Activated CD4-positive, alpha-beta T cell treated with anti-CD3 and anti-CD28 coated beads, Interleukin-10, Interleukin-2, amounts not matched to agents 100 ng/mL and 50 ng/mL, durations not matched to agents 16 hours and 8 hours (primary cell): ENCODE results near the gene PLLP.
A peak's percentile ranks its signal among the peaks of the same experiment; 100 is the strongest.

ENCODE experiments used
- DNase-seq: peaks from one replicate; pipeline ENCODE4 v3.0.0-alpha.2; 2020

Gene PLLP, protein sequence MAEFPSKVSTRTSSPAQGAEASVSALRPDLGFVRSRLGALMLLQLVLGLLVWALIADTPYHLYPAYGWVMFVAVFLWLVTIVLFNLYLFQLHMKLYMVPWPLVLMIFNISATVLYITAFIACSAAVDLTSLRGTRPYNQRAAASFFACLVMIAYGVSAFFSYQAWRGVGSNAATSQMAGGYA

DNA sequence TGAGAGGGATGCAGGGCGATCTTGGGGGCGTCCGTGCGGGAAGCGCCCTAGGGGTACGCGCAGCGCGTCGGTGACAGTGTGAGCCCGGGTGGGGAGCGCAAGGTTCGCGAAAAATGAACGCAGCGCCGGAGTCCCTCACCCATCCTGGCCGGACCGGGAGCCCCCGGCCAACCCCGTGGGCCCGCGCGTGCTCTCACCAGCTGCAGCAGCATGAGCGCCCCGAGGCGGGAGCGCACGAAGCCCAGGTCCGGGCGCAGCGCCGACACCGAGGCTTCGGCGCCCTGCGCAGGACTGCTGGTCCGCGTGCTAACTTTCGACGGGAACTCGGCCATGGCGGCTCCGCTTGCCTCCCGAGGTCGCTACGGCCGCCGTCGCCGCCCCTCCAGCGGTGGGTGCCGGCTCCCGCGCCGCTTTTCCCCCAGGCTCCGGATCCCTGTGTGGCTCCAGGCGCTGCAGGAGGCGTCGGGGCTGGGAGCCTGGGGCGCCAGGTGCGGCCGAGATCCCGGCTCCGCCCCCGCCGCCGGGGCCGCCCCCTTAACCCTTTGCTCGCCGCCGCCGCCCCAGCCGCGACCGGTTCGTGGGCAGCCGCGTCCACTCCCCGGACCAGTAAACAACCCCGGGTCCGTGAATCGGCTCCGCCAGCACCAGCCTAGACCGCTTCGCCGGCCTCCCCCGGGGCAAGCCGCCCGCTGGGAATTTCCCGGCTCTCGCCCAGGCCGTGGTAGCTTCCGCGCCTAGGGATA is at the start of gene PLLP:
PLLP (minus strand) TSS at position 464 of the 743 bp plus-strand sequence; CDS start at position 332, 132 bp downstream.
- peak; percentile 12 for DNase-seq

DNA sequence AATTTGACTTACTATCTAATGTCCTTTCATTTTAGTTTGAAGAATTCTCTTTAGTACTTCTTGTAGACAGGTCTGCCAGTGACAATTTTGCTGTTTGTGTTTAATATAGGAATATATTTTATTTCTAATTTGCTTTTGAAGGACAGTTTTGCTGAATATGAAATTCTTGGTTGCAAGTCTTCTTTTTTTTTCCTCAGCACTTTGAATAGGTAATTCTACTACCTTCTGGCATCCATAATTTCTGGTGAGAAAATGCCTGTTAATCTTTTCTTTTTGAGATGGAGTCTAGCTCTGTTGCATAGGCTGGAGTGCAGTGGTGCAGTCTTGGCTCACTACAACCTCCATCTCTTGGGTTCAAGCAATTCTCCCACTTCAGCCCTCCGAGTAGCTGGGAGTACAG is 48.9 kb upstream of the PLLP start:
- DNase-seq: no peak

DNA sequence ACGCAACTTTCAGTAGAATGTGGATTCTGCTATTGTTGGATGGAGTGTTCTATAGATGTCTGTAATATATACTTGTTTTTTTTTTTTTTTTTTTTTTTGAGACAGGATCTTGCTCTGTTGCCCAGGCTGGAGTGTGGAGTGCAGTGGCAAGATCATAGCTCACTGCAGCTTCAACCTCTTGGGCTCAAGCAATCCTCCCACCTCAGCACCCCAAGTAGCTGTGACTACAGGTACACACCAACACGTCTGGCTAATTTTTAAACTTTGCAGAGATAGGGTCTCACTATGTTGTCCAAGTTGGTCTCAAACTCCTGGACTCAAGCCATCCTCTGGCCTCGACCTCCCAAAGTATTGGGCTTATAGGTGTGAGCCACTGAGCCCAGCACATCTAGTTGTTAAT is 46.9 kb upstream of the PLLP start:
- DNase-seq: no peak

DNA sequence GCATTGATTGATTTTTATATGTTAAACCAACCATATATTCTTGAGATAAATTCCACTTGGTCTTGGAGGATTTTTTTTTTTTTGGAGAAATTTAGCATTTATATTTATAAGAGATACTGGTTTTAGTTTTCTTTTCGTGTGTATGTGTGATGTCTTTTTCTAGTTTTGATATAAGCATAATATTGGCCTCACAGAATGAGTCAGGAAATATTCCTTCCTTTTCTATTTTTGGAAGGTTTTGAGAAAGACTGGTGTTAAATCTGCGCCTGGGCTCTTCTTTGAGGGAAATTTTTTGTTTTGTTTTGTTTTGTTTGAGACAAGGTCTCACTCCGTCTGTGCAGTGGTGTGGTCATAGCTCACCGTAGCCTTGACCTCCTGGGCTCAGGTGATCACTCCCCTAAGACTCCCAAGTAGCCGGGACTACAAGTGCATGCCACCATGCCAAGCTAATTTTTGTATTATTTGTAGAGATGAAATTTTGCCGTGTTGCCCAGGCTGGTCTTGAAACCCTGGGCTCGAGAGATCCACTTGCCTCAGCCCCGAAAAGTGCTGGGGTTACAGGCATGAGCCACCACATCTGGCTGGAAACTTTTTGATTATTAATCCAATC is 45.4 kb upstream of the PLLP start:
- DNase-seq: no peak

DNA sequence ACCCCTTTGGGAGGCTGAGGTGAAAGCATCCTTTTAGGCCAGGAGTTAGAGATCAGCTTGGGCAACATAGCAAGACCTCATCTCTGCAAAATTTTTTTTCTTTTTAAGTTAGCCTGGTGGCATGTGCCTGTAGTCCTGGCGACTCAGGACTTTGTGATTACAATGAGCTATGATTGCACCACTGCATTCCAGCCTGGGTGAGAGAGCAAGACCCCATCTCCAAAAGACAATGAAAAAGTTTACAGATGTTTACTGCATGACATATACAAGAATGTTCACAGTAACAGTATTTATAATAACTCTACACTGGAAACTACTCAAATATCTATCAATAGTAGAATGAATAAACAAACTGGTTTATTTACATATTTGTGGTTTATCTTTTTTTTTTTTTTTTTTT is 41.0 kb upstream of the PLLP start:
- DNase-seq: no peak

DNA sequence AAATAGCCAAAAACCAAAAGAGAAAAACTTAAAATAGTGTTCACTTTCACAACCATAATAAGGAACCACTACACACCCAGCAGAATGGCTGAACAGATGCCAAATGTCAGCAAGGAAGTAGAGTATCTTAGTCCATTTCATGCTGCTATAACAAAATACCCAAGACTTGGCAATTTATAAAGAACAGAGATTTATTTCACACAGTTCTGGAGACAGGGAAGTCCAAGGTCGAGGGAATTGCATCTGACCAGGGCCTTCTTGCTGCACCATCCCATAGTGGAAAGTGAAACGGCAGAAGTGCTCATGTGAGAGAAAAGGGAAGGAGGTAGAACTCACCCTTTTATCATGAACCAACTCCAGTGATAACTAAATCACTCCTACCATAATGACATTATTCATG is 40.3 kb upstream of the PLLP start:
- DNase-seq: no peak

DNA sequence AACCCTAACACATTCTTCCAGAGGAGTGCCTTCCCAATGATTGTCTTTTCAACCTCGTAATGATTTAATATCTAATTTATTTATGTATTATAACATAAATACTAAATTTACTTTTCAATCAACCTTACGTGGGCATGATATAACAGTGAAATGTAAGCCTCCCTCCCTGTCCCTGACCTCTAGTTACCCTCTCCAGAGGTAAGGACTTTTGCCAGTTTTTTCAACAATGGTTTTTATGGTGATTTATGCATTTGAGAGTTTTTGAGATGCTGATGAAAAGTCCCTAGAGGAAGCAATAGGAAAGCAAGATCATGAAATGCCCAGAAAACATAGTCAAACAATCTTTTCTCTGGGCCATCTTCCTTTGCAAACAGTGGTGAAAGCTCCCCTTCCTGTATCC is 35.2 kb upstream of the PLLP start:
- no peak for DNase-seq

DNA sequence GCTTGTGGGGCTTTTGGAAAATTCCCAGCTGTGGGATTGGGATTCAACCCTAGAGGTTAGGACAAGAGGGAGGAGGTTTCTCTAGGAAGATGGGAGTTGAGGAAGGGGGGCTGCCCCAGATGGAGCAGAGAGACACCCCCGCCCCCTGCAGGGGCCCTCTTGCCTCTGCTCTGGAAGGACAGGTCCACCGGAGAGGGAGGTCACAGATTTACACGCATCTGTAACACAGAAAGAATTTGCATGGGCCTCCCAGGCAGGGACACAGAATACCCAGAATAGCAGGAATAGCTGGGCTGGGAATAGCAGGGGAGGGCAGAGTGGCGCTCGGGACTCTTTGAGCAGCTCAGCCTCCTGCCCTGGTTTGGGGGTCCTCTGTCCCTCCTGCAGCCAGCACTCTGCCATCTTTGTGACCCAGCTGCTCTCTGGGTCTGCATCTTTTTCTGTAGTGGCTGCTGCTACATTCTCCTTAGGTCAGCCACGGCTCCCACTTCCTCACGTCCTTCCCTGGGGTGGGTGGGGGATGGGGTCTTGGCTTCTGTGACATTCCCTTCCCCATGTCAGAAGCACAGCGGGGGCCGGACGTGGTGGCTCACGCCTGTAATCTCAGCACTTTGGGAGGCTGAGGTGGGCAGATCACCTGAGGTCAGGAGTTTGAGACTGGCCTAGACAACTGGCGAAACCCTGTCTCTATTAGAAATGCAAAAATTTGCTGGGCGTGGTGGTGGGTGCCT is 33.9 kb upstream of the PLLP start:
- DNase-seq: no peak

DNA sequence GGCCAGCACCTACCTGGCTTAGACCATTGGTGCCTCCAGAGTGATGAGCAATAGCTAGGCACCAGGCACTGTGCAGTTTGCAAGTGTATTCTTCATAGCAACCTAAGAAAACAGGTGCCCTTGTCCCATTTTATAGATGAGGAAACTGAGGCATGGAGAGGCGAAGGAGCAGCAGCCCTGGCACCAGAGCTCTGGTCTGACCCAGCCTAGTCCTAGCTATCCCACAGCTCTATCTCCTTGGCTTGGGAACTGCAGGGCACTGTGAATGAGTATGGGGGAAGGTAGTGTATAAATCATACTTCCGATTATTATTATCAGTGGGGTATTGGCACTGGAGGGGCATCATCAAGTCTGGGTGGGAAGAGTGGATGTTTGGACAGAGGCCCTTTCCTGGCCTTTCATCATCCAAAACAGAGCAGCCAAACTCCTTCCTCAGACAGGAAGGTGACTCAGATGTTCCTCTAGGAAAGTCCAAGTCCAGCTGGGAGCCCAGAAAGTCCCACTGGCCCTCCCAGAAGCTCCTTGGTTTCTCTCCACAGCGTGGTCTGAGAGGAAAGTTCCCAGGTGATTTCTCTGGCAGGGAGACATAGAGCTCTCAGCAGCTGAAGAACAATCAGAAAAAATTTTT is 32.0 kb upstream of the PLLP start:
- no peak for DNase-seq

DNA sequence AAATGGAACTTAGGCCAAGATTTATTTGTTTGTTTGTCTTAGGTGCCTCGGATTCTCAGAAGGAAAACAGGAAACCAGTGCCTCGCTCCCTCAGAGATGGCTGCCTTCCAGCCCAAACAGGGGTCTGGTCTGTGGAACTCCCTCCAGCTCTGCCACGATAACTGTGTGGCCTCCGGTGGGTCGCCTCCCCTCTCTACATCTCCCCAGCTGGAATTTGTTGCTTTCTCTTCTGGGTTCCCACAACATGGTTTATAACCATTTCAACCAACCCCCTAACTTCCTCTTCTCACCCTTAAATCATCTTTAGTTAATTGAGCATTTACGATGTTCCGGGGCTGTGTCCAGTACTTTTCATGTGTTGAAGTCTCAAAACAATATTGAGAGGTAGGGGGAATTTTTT is 30.9 kb upstream of the PLLP start:
- no peak for DNase-seq

DNA sequence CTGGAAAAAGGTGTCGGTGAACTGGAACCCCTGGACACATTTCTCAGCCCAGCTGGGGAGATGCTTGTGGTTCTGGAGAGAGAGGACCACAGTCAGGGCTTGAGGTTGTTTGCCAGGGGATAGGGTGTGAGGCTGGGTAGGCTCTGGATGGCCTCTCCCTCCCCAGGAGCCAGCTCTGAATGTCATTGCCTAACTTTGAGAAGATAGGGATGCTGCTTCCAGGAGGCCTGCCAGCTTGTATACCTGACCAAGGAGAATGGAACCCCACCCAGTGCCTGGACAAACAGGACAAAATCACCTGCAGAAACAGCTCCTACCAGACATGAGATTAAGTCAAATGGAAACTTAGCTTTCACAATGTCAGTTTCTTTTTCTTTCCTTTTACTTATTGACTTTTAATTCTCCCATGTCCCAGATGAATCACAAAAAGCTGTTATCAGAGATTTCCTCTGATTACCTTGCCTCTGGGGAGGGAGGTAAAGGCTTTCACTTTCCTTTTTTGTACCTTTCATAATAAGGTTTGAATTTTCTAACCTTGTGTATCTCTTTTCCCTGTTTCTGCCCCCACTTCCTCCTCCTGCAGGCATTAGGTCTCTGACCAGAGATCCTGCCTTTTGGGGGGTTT is 29.8 kb upstream of the PLLP start:
- peak; percentile 32 for DNase-seq

DNA sequence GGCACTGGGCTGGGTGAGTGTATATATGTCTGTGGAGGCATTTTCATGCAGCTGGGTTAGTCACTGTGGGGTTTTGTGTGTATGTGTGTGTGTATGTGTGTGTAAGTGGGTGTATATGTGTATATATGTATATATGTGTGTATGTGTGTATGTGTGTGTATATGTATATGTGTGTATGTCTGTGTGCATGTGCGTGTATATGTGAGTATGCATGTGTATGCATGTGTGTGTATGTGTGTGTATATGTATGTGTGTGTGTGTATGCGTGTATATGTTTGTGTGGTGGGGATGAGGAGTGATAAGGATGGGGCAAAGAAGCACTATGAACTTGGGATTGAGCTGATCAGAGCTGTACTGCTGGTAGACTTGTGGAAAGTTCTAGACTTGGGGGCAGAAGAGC is 29.0 kb upstream of the PLLP start:
- no peak for DNase-seq

DNA sequence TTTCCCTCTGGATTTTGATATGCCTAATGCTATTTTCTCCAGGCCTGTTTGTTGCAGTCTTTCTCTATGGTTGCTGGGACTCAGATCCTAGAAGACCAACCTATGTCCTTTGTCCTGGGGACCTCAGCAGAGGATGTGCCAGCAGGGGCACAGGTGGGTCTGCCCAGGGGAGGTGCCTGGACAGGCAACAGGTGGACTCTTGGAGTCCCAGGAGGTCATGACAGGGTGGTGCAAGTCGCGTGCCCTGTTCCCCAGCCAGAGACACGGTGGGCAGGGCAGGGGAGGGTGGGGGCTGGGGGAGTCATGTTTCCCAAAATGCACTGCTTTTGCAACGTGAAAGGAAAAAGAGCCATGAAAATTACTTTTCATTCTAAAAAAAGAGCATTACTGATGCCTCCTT is 26.3 kb upstream of the PLLP start:
- DNase-seq: no peak

DNA sequence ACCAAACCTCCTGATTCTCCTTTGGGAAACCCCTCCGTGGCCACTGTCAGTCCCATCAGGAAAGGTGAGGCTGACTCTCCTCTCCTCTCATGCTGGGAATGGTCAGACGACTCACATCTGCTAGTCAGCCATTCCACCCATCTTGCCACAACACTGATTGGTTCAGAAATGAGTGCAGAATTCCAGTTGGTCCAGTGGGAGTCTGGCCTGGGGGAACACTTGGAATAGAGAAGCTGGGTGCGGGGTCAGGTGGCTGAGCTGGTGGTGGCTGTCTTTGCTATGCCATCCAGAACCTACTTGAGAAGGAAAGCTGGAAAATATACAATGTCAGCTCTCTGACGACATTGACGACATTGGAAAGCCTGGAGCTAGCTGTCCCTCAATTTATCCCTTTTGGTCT is 23.6 kb upstream of the PLLP start:
- DNase-seq: no peak

DNA sequence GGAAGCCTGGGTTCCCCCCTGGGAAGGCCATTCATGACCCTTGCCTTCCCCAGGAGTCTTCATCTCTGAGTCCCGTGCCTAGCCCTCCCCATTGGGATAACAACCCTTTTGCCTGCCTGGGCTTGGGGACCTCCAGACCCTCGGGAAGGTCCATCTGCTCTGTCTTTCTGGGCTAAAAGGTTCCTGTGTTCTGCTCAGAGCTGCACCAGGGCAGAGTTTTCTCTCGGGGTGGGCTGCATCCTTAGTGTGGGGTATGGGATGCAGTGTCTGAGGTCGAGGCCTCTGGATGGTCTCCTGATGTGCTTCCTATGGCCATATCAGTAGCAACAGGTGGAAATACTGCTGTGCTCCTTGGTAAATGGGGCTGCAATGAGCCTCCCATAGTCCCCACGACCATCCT is 22.9 kb upstream of the PLLP start:
- DNase-seq: no peak

DNA sequence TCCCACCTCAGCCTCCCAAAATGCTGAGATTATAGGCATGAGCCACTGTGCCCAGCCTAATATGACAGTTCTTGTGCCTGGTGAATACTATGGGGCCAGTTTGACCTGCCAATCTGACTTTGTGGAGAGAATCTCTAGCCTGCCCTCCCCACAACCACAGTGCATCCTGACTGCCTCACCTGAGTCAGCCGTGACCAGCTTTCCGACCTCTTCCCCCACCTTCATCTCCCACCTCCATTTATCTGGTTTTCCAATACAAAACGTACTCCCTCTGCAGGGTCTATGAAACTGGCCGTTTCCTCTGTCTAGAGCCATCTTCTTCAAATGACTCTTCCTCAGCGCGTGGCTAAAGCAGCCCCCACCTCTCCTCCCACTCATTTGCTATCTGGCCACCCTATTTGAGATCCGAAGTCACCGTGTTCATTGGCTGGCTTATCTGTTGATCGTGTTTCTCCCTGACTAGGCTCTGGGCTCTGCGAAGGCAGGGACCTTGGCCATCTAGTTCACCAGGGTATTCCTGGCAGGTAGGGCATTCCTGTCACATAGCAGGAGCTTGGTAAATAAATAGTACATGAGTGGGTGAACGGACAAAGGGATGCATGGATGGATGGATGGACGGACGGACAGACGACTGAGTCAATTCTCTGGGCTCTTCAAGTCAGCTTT is 22.3 kb upstream of the PLLP start:
- no peak for DNase-seq

DNA sequence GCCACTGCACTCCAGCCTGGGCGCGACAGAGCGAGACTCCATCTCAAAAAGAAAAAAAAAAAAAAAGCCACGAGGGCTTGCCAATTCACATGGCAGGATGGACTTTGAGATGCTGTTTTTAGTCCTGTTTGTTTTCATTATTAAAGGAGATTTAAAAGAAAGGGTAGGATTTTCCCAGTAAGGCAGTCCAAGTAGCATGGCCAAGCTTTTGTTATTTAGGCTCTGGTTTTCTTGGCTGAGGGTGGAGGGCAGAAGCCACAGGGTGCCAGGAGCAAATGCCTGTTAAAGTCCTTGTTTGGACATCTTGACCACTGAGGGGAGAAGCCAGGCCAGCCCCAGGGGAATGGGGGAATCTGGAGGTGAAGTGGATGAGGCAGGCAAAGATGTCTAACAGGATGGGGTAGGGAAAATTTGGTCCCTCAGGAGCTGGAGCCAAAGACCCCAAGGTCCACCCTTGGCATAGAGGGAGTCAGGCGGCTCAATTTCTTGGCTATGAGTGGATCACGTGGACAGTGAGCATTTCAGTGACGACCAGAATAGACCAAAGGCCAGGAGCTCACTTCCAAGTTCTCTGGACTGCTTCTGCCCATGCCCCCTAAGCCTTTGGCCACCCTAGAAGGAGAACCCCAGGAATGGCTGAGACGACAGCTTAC is 20.8 kb upstream of the PLLP start:
- DNase-seq: no peak

DNA sequence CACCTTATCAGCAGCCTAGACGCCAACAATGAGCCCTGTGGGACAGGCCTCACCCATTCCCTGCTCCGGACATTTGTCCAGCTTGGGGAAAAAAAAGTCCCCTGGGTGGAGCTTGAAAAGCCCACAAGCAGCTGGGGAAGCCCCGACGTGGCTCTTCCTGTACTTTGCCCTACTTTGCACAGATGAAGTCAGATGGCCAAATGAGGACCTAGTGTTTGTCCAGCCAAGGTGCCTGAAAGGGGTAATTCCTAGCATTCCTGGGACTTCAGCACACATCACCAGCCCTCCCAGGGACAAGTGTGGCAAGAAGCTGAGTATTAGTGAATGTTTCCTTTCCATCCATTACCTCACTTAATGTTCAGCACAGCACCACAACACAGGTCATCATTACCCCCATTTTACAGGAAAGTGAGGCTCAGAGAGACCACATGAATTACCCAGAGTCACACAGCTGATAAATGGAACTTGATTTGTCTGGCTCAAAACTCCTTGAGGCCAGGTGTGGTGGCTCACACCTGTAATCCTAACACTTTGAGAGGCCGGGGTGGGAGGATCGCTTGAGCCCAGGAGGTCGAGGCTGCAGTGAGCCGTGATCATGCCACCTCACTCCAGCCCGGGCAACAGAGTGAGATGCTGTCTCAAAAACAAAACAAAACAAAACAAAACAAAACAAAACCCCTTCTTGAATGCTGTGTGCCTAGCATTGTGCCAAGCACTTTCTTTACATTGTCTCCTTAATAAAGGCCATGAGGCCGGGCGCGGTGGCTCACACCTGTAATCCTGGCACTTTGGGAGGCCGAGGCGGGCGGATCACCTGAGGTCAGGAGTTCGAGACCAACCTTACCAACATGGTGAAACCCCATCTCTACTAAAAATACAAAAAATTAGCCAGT is 19.9 kb upstream of the PLLP start:
- peak; percentile 9 for DNase-seq

DNA sequence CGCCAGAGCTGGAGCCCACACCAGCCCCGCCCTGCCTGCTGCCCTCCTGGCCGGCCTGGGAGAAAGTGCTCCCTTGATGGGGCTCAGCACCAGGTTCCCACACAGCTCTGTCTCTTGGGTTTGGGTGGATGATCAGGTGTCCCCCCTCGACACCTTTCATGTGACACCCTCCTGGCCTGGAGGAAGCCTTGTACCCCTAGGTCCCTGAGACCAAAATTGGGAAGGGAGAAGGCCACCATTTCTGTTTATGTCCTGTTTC is 19.4 kb upstream of the PLLP start:
- DNase-seq: no peak

DNA sequence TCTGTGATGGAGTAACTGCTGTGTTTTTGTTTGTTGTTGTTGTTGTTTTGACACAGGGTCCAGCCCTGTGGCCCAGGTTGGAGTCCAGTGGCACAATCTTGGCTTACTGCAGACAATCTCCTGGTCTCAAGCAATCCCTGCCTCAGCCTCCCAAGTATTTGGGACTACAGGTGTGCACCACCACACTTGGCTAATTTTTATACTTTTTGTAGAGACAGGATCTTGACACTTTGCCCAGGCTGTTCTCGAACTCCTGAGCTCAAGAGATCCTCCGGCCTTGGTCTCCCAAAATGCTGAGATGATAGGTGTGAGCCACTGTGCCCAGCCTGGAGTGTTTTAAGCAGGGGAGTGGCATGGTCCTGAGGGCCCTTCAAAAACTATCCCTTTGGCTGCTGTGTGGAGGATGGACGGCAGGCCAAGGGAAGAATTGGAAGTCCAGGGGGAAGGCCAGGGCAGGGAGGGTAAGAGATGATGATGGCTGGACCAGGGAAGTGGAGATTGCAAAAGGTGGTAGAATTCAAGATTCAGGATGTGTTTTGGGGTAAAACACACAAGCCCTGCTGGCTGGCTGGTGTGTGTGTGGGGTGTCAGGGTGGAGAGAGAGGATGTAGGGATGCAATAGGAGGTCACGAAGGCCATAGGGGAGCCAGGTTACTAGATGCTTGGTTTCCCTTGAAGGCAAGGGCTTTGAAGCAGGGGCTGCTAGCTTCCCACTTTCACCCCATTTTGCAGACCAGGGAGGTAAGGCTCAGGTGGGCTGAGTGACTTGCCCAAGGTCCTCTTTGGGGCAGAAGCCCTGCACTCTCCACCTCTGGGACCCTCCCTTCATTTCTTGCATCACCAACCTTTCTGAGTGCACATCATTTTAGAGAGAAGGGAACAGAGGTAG is 18.8 kb upstream of the PLLP start:
- no peak for DNase-seq
